Stimulated activated naive B cell treated with anti-CD40 and anti-IgM and Interleukin-4, amounts not matched to agents 10 μg/mL and 1 μg/mL and 100 μg/mL, for 72 hours (primary cell): ENCODE data around the gene NRCAM.

Experiments used
- ATAC-seq, 2 donors: fragments of 150-1000 bp; cut with Tn5 transposase; replicated peaks; 2 replicates each; pipeline ENCODE4 v1.10.0; 2021; ENCODE audit warnings: moderate library complexity in 1 of 2
- DNase-seq: peaks from one replicate; pipeline ENCODE4 v3.0.0; 2021
- H3K27ac Mint-ChIP-seq: one replicate; pipeline ENCODE4 v1.8.0; 2022; ENCODE audit warnings: mild to moderate bottlenecking, mixed read lengths
- H3K27me3 Mint-ChIP-seq, 2 donors: one replicate each; pipeline ENCODE4 v1.8.0; 2022; ENCODE audit warnings: mixed read lengths in 2 of 2
- H3K36me3 Mint-ChIP-seq, 2 donors: one replicate each; pipeline ENCODE4 v1.8.0; 2022; ENCODE audit warnings: mixed read lengths in 2 of 2, mild to moderate bottlenecking in 1 of 2
- H3K4me1 Mint-ChIP-seq, 2 donors: one replicate each; pipeline ENCODE4 v1.8.0; 2022; ENCODE audit warnings: mixed read lengths in 2 of 2, mild to moderate bottlenecking in 1 of 2
- H3K4me3 Mint-ChIP-seq, 2 donors: one replicate each; pipeline ENCODE4 v1.8.0; 2022; ENCODE audit warnings: mild to moderate bottlenecking in 2 of 2, mixed read lengths in 2 of 2, moderate library complexity in 1 of 2
- H3K9me3 Mint-ChIP-seq, 2 donors: one replicate each; pipeline ENCODE4 v1.8.0; 2022; ENCODE audit warnings: mixed read lengths in 2 of 2, mild to moderate bottlenecking in 1 of 2

Gene NRCAM

GRCh38 chr7:108244110-108244509 lies 212.1 kb downstream of the NRCAM start:
- Mint-ChIP-seq H3K9me3 (peaks cover 0 to 2% of the 10 kb centered on the region in 2 donors), H3K4me1 (peaks cover 2 to 6% of the 10 kb centered on the region in 2 donors), H3K36me3 (no peaks in the 10 kb centered on the region), H3K27ac (no peak overlapping the region), H3K4me3 (no peak overlapping the region), H3K27me3 (peaks cover 15 to 18% of the 10 kb centered on the region in 2 donors)
- ATAC-seq (no peak), DNase-seq (no peak)

- H3K4me3 Mint-ChIP-seq, result no peak overlapping the region
- H3K27ac Mint-ChIP-seq, result no peak overlapping the region
- peaks cover 7 to 12% of the 10 kb centered on the region in 2 donors for H3K27me3 Mint-ChIP-seq
- DNase-seq, result no peak
- no peaks in the 10 kb centered on the region for H3K9me3 Mint-ChIP-seq
- no peaks in the 10 kb centered on the region for H3K36me3 Mint-ChIP-seq
- ATAC-seq, result no peak
- peaks cover 4 to 6% of the 10 kb centered on the region in 2 donors for H3K4me1 Mint-ChIP-seq
Measured at GRCh38 chr7:108239501-108240225, 216.6 kb downstream of the NRCAM start.

GRCh38 chr7:108236681-108237415 lies 219.4 kb downstream of the NRCAM start:
- H3K27me3 Mint-ChIP-seq, result peaks cover 7 to 8% of the 10 kb centered on the region in 2 donors
- no peak overlapping the region for H3K4me3 Mint-ChIP-seq
- H3K4me1 Mint-ChIP-seq, result peaks cover 7 to 11% of the 10 kb centered on the region in 2 donors
- no peak overlapping the region for H3K27ac Mint-ChIP-seq
- no peaks in the 10 kb centered on the region for H3K9me3 Mint-ChIP-seq
- ATAC-seq, result no peak
- no peaks in the 10 kb centered on the region for H3K36me3 Mint-ChIP-seq
- DNase-seq, result no peak

GRCh38 chr7:108235451-108236061 lies 220.7 kb downstream of the NRCAM start:
- no peak for DNase-seq

GRCh38 chr7:108234971-108235450 lies 221.2 kb downstream of the NRCAM start:
- ATAC-seq (no peak), DNase-seq (no peak)
- H3K27ac Mint-ChIP-seq, result no peak overlapping the region
- H3K36me3 Mint-ChIP-seq, result no peaks in the 10 kb centered on the region
- peaks cover 12 to 17% of the 10 kb centered on the region in 2 donors for H3K27me3 Mint-ChIP-seq
- H3K9me3 Mint-ChIP-seq, result no peaks in the 10 kb centered on the region
- H3K4me3 Mint-ChIP-seq, result no peak overlapping the region
- H3K4me1 Mint-ChIP-seq, result peaks cover 7 to 11% of the 10 kb centered on the region in 2 donors

More at GRCh38 chr7:108235451-108236061, 220.7 kb downstream of the NRCAM start:
- Mint-ChIP-seq H3K4me1 (peaks cover 7 to 11% of the 10 kb centered on the region in 2 donors), H3K4me3 (no peak overlapping the region), H3K27ac (no peak overlapping the region), H3K9me3 (no peaks in the 10 kb centered on the region), H3K27me3 (peaks cover 9 to 11% of the 10 kb centered on the region in 2 donors), H3K36me3 (no peaks in the 10 kb centered on the region)
- ATAC-seq, result no peak

- no peak overlapping the region for H3K4me3 Mint-ChIP-seq
- H3K36me3 Mint-ChIP-seq, result no peaks in the 10 kb centered on the region
- ATAC-seq (no peak), DNase-seq (no peak)
- H3K9me3 Mint-ChIP-seq, result no peaks in the 10 kb centered on the region
- H3K4me1 Mint-ChIP-seq, result peaks cover 8 to 11% of the 10 kb centered on the region in 2 donors
- H3K27ac Mint-ChIP-seq, result no peak overlapping the region
- H3K27me3 Mint-ChIP-seq, result peaks cover 13 to 18% of the 10 kb centered on the region in 2 donors
Measured at GRCh38 chr7:108234281-108234680, 222.0 kb downstream of the NRCAM start.

GRCh38 chr7:108232076-108232475 lies 224.2 kb downstream of the NRCAM start:
- DNase-seq, result no peak
- ATAC-seq, result no peak
- Mint-ChIP-seq H3K4me1 (peaks cover 8 to 11% of the 10 kb centered on the region in 2 donors), H3K4me3 (no peak overlapping the region), H3K27me3 (peaks cover 12 to 19% of the 10 kb centered on the region in 2 donors), H3K27ac (no peak overlapping the region), H3K36me3 (no peaks in the 10 kb centered on the region), H3K9me3 (no peaks in the 10 kb centered on the region)

- H3K9me3 Mint-ChIP-seq, result no peaks in the 10 kb centered on the region
- no peak overlapping the region for H3K27ac Mint-ChIP-seq
- H3K4me1 Mint-ChIP-seq, result peaks cover 8 to 11% of the 10 kb centered on the region in 2 donors
- no peak overlapping the region for H3K4me3 Mint-ChIP-seq
- DNase-seq (no peak), ATAC-seq (no peak)
- H3K27me3 Mint-ChIP-seq, result peaks cover 16 to 23% of the 10 kb centered on the region in 2 donors
- H3K36me3 Mint-ChIP-seq, result no peaks in the 10 kb centered on the region
Measured at GRCh38 chr7:108231221-108231620, 225.0 kb downstream of the NRCAM start.

GRCh38 chr7:108227366-108227765 lies 228.9 kb downstream of the NRCAM start:
- H3K27me3 Mint-ChIP-seq, result peaks cover 16 to 20% of the 10 kb centered on the region in 2 donors
- H3K36me3 Mint-ChIP-seq, result no peaks in the 10 kb centered on the region
- no peaks in the 10 kb centered on the region for H3K9me3 Mint-ChIP-seq
- no peak overlapping the region for H3K27ac Mint-ChIP-seq
- no peak overlapping the region for H3K4me3 Mint-ChIP-seq
- DNase-seq, result no peak
- no peak for ATAC-seq
- peaks cover 0 to 2% of the 10 kb centered on the region in 2 donors for H3K4me1 Mint-ChIP-seq

- Mint-ChIP-seq H3K27ac (no peak overlapping the region), H3K4me1 (peaks cover 0 to 2% of the 10 kb centered on the region in 2 donors), H3K36me3 (no peaks in the 10 kb centered on the region), H3K27me3 (peaks cover 16 to 20% of the 10 kb centered on the region in 2 donors), H3K9me3 (no peaks in the 10 kb centered on the region), H3K4me3 (no peak overlapping the region)
- no peak for DNase-seq
- no peak for ATAC-seq
Measured at GRCh38 chr7:108226816-108227299, 229.4 kb downstream of the NRCAM start.

GRCh38 chr7:108225531-108226181 lies 230.6 kb downstream of the NRCAM start:
- Mint-ChIP-seq H3K4me3 (no peak overlapping the region), H3K9me3 (no peaks in the 10 kb centered on the region), H3K27ac (no peak overlapping the region), H3K27me3 (peaks cover 24 to 27% of the 10 kb centered on the region in 2 donors), H3K36me3 (peaks cover 0 to 3% of the 10 kb centered on the region in 2 donors), H3K4me1 (peaks cover 0 to 2% of the 10 kb centered on the region in 2 donors)
- ATAC-seq, result no peak
- DNase-seq, result no peak

- Mint-ChIP-seq H3K4me1 (peaks cover 0 to under 1% of the 10 kb centered on the region in 2 donors), H3K4me3 (no peak overlapping the region), H3K9me3 (peaks cover 0 to 2% of the 10 kb centered on the region in 2 donors), H3K27me3 (peaks cover 22 to 28% of the 10 kb centered on the region in 2 donors), H3K27ac (no peak overlapping the region), H3K36me3 (peaks cover 0 to 3% of the 10 kb centered on the region in 2 donors)
- no peak for ATAC-seq
- DNase-seq, result no peak
Measured at GRCh38 chr7:108224387-108224786, 231.8 kb downstream of the NRCAM start.

GRCh38 chr7:108222236-108222892 lies 233.9 kb downstream of the NRCAM start:
- no peak for ATAC-seq
- no peaks in the 10 kb centered on the region for H3K4me1 Mint-ChIP-seq
- DNase-seq, result no peak
- H3K36me3 Mint-ChIP-seq, result peaks cover 0 to 3% of the 10 kb centered on the region in 2 donors
- no peak overlapping the region for H3K4me3 Mint-ChIP-seq
- H3K27ac Mint-ChIP-seq, result no peak overlapping the region
- peaks cover 0 to 2% of the 10 kb centered on the region in 2 donors for H3K9me3 Mint-ChIP-seq
- H3K27me3 Mint-ChIP-seq, result peaks cover 27 to 34% of the 10 kb centered on the region in 2 donors
